B cell (primary cell): ENCODE data around the gene CD300LG. TPM values are rescaled to one million over a fixed set of nuclear protein-coding genes. Genes with fewer than 3 reads are reported as not detected.

Source experiments
- ATAC-seq: fragments of 200-7000 bp; cut with Tn5 transposase; one replicate; pipeline ENCODE4 v1.10.0; 2021; ENCODE audit warnings: low read depth, mild to moderate bottlenecking, moderate number of reproducible peaks, moderate library complexity
- CTCF ChIA-PET: fragments of 350-600 bp; sonication (Branson Sonifier 250); formaldehyde crosslinking; loops from one replicate; lab custom pipeline; 2021; ENCODE audit warnings: antibody characterized with exemption, inconsistent platforms; lab: Charles Lee
- POLR2A ChIA-PET: fragments of 350-600 bp; sonication (Branson Sonifier 250); formaldehyde crosslinking; loops from one replicate; lab custom pipeline; 2021; ENCODE audit warnings: antibody characterized with exemption; lab: Charles Lee
- DNase-seq: peaks from one replicate; pipeline ENCODE4 v3.0.0; 2013
- H2AFZ ChIP-seq: 2 replicates; pipeline ENCODE4 v1.6.1; 2012; ENCODE audit warnings: mild to moderate bottlenecking, low read depth, low read length; ENCODE audit not compliant: insufficient read depth, poor library complexity, severe bottlenecking
- H3K27ac ChIP-seq, 2 donors: 1 replicate in 1 of 2; 2 replicates in 1 of 2; pipeline ENCODE4 v1.5.1; 2012 to 2013; ENCODE audit warnings: low read length in 2 of 2, mild to moderate bottlenecking in 2 of 2, moderate library complexity in 1 of 2
- H3K27me3 ChIP-seq, 4 experiments: fragments of 200-600 bp in 1 of 4; sonication (generic) in 1 of 4; replicated peaks in 1 of 4; 1 replicate in 2 of 4; 2 replicates in 2 of 4; pipeline versions ENCODE4 v1.6.1 to v1.7.0; 2013 to 2016; ENCODE audit warnings: low read length in 3 of 4, mild to moderate bottlenecking in 2 of 4, mixed read lengths in 1 of 4, moderate library complexity in 1 of 4; ENCODE audit not compliant: insufficient read depth in 4 of 4, control insufficient read depth in 3 of 4; ENCODE audit errors: control extremely low read depth in 1 of 4
- H3K36me3 ChIP-seq, 2 experiments: replicated peaks in 1 of 2; 1 replicate in 1 of 2; 2 replicates in 1 of 2; pipeline versions ENCODE4 v1.6.1 to v1.7.1; 2013; ENCODE audit warnings: low read length in 1 of 2; ENCODE audit not compliant: insufficient read depth in 2 of 2, control insufficient read depth in 1 of 2; ENCODE audit errors: control extremely low read depth in 1 of 2, extremely low read depth in 1 of 2
- H3K4me1 ChIP-seq, 2 donors: fragments of 200-600 bp in 1 of 2; sonication (generic) in 1 of 2; 1 replicate in 1 of 2; 2 replicates in 1 of 2; pipeline versions ENCODE4 v1.5.1 to v1.6.1; 2013 to 2017; ENCODE audit warnings: low read length in 2 of 2; ENCODE audit not compliant: control insufficient read depth in 2 of 2, insufficient read depth in 2 of 2
- H3K4me2 ChIP-seq: replicated peaks from 2 replicates; pipeline ENCODE3; 2012; ENCODE audit warnings: mild to moderate bottlenecking, low read depth, low read length; ENCODE audit not compliant: poor library complexity, severe bottlenecking
- H3K4me3 ChIP-seq, 5 experiments: fragments of 200-600 bp in 1 of 5; sonication (generic) in 1 of 5; 1 replicate in 3 of 5; 2 replicates in 2 of 5; pipeline versions ENCODE4 v1.5.1 to v1.7.0; 2011 to 2016; ENCODE audit warnings: low read length in 4 of 5, mild to moderate bottlenecking in 4 of 5, low read depth in 2 of 5, control low read depth in 1 of 5, moderate library complexity in 1 of 5; ENCODE audit not compliant: insufficient read depth in 1 of 5; ENCODE audit errors: control extremely low read depth in 1 of 5, extremely low read depth in 1 of 5
- H3K79me2 ChIP-seq: fragments of 200-600 bp; sonication (generic); one replicate; pipeline ENCODE4 v1.6.0; 2016; ENCODE audit warnings: low read length; ENCODE audit not compliant: control insufficient read depth, insufficient read depth
- H3K9ac ChIP-seq: fragments of 200-600 bp; sonication (generic); 2 replicates; pipeline ENCODE4 v1.6.1; 2017; ENCODE audit warnings: mild to moderate bottlenecking, low read length, moderate library complexity
- H3K9me3 ChIP-seq, 3 donors: one replicate each; pipeline versions ENCODE4 v1.6.1 to v1.7.1; 2013; ENCODE audit warnings: low read length in 2 of 3; ENCODE audit not compliant: control insufficient read depth in 2 of 3, insufficient read depth in 1 of 3; ENCODE audit errors: control extremely low read depth in 1 of 3
- H4K20me1 ChIP-seq: 2 replicates; pipeline ENCODE4 v1.6.0; 2012; ENCODE audit warnings: mild to moderate bottlenecking, low read length; ENCODE audit not compliant: insufficient read depth, control insufficient read depth, poor library complexity, severe bottlenecking
- H3K27ac Mint-ChIP-seq: one replicate; pipeline ENCODE4 v1.8.0; 2021; ENCODE audit warnings: mixed read lengths
- H3K27me3 Mint-ChIP-seq: one replicate; pipeline ENCODE4 v1.8.0; 2021; ENCODE audit warnings: mixed read lengths
- H3K4me1 Mint-ChIP-seq: one replicate; pipeline ENCODE4 v1.8.0; 2021; ENCODE audit warnings: mixed read lengths
- H3K4me3 Mint-ChIP-seq: one replicate; pipeline ENCODE4 v1.8.0; 2021; ENCODE audit warnings: mixed read lengths
- H3K9me3 Mint-ChIP-seq: one replicate; pipeline ENCODE4 v1.8.0; 2022; ENCODE audit warnings: mixed read lengths; ENCODE audit not compliant: insufficient read depth
- CTCF ChIP-seq: fragments of 200-600 bp; IDR thresholded peaks from one replicate; pipeline ENCODE4 v1.8.0; 2022; ENCODE audit warnings: antibody characterized with exemption, mild to moderate bottlenecking
- EZH2 ChIP-seq: IDR thresholded peaks from 2 replicates; pipeline ENCODE4 v1.6.1; 2012; ENCODE audit warnings: borderline replicate concordance, low read depth, mild to moderate bottlenecking, moderate library complexity, low read length; ENCODE audit not compliant: insufficient read depth, poor library complexity, severe bottlenecking
- WGBS: methylation state at CpG from one replicate; pipeline ENCODE4 v1.1.5; 2013; ENCODE audit warnings: missing lambda C conversion rate; ENCODE audit not compliant: insufficient coverage; 5-methylcytosine and 5-hydroxymethylcytosine counted together
- intact Hi-C: fragments of 100-400 bp; cut with micrococcal nuclease; formaldehyde crosslinking; loops from one replicate; pipeline ENCODE4 v1.10.0; 2022
- polyA plus RNA-seq: library from polyadenylated mRNA; depleted of rRNA; stranded (reverse); fragments of >200 nt; gene quantifications from 2 replicates; pipeline ENCODE4 v1.2.3, GENCODE V29; 2012
- total RNA-seq, 2 donors: library from RNA; stranded (reverse); fragments of 120-200 nt in 1 of 2; gene quantifications; 1 replicate in 1 of 2; 2 replicates in 1 of 2; pipeline versions ENCODE4 v1.2.3 to v1.2.4, GENCODE V29; 2013 to 2022

The CD300LG gene
- total and polyA plus RNA-seq, 2 donors (not counting 1 experiment from before 2014, with no cell fraction given), result not detected

GRCh38 chr17:43900858-43901754 is 54.1 kb downstream of the CD300LG start:
- peaks cover 65% of the 10 kb centered on the region for H3K27me3 Mint-ChIP-seq
- no peak overlapping the region for H3K27ac Mint-ChIP-seq
- WGBS, result 28% methylated on average over 8 of the region's 13 CpGs
- Histone ChIP-seq H3K27me3 (peaks cover 0 to 77% (median 22%) of the 10 kb centered on the region in 4 experiments), H3K79me2 (no peaks in the 10 kb centered on the region), H3K4me1 (peaks cover 18 to 23% of the 10 kb centered on the region in 2 donors), H3K4me2 (peak overlapping the region; percentile 83), H3K9me3 (peaks cover 0 to 3% (median 0%) of the 10 kb centered on the region in 3 donors), H2AFZ (peak overlapping the region; percentile 66), H3K27ac (no peak overlapping the region), H3K9ac (peak overlapping the region; percentile 55), H3K4me3 (peak overlapping the region in 4 of 5 experiments; percentile 13 to 49 (median 36)), H3K36me3 (no peaks in the 10 kb centered on the region), H4K20me1 (no peaks in the 10 kb centered on the region)
- H3K9me3 Mint-ChIP-seq, result no peaks in the 10 kb centered on the region
- CTCF ChIA-PET, result interaction anchor here (3.3 kb wide), 1 partner anchor 23 kb away, joined by 8 read pairs; no protein-coding TSS in a partner anchor
- peaks cover 15% of the 10 kb centered on the region for H3K4me1 Mint-ChIP-seq
- ATAC-seq (no peak), DNase-seq (no peak)
- intact Hi-C loops, result no loop called here
- peak overlapping the region; percentile 82 for H3K4me3 Mint-ChIP-seq
- TF ChIP-seq CTCF, result no peak
- TF ChIP-seq EZH2, result no peak
- POLR2A ChIA-PET, result interaction anchor here (0.6 kb wide), 1 partner anchor 1164 kb away, joined by 4 read pairs; no protein-coding TSS in a partner anchor
